CD4-positive, alpha-beta T cell treated with Interferon alpha-2 for 1 hour (primary cell): Measurements from ENCODE around the gene PLCXD3.
"Not testable (repeated sequence)": the region's sequence is repeated elsewhere in the genome, so short reads cannot be mapped to it uniquely, and the experiment has no call there.

Experiments used
- DNase-seq, 2 donors: peaks; one replicate each; pipeline ENCODE4 v3.0.0-alpha.2; 2020 to 2022

Gene PLCXD3

GRCh38 chr5:41485533-41485932, 24.9 kb downstream of the PLCXD3 start:
- DNase-seq = no peak

GRCh38 chr5:41482715-41483114, 27.7 kb downstream of the PLCXD3 start:
- no peak for DNase-seq

GRCh38 chr5:41482173-41482572, 28.2 kb downstream of the PLCXD3 start:
- DNase-seq = no peak

- DNase-seq = not testable (repeated sequence)
Measured at GRCh38 chr5:41471571-41472208, 38.7 kb downstream of the PLCXD3 start.

- no peak for DNase-seq
Measured at GRCh38 chr5:41465493-41466171, 44.8 kb downstream of the PLCXD3 start.

GRCh38 chr5:41459557-41459956, 50.8 kb downstream of the PLCXD3 start:
- no peak for DNase-seq

GRCh38 chr5:41457094-41457493, 53.3 kb downstream of the PLCXD3 start:
- no peak for DNase-seq

- DNase-seq = no peak
Measured at GRCh38 chr5:41452506-41452905, 57.9 kb downstream of the PLCXD3 start.

GRCh38 chr5:41447650-41448510, 62.5 kb downstream of the PLCXD3 start:
- DNase-seq = no peak

GRCh38 chr5:41445937-41446563, 64.4 kb downstream of the PLCXD3 start:
- DNase-seq = no peak

- DNase-seq = no peak
Measured at GRCh38 chr5:41435276-41435675, 75.1 kb downstream of the PLCXD3 start.

- no peak for DNase-seq
Measured at GRCh38 chr5:41433552-41434181, 76.7 kb downstream of the PLCXD3 start.

GRCh38 chr5:41432481-41433253, 77.7 kb downstream of the PLCXD3 start:
- DNase-seq = no peak

GRCh38 chr5:41427505-41427904, 82.9 kb downstream of the PLCXD3 start:
- DNase-seq = no peak

- DNase-seq = no peak
Measured at GRCh38 chr5:41425736-41426135, 84.7 kb downstream of the PLCXD3 start.

GRCh38 chr5:41420492-41421067, 89.8 kb downstream of the PLCXD3 start:
- DNase-seq = no peak

GRCh38 chr5:41418220-41419031, 92.0 kb downstream of the PLCXD3 start:
- DNase-seq = no peak

GRCh38 chr5:41416336-41416735, 94.1 kb downstream of the PLCXD3 start:
- no peak for DNase-seq

- DNase-seq = no peak
Measured at GRCh38 chr5:41415242-41415641, 95.2 kb downstream of the PLCXD3 start.

GRCh38 chr5:41414598-41414997, 95.8 kb downstream of the PLCXD3 start:
- no peak for DNase-seq

- no peak for DNase-seq
Measured at GRCh38 chr5:41413074-41413473, 97.3 kb downstream of the PLCXD3 start.
